ENCODE data around the gene ERH. TPM values are rescaled to one million over a fixed set of nuclear protein-coding genes. Genes with fewer than 3 reads are reported as not detected.

ERH gene
- total RNA-seq, 1 experiment from 2014 or later, result 352 TPM

DNA sequence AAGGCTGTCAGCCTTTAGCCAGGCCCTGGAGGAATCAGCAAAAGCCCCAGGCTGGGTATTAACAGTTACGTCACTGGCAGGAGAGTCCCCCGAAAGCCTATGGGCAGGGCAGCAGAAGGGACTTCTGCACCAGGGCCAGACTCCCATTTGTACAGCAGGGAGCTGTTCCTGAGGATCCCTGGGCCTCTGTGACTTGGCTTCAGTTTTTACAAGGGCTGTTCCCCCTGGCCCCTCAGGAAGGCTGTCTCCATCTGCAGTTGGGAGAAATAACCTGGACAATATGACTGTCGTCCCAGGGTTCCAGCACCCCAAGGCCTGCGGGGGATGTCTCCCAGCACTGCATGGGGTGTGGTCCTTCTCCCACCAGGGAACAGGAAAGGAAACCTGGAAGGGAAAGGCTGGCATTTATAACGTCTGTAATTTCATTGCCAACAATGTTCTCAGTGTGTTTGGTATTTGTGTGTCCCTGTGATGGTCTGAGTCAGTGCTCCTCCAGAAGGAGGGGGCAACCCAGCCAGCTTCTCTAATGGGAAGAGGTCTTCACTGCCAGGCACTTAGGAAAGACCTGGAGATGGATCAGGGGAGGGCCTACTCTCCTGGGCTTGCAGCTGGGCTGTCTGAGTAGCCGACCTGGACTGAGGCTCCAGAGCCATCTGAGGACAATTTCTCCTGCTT is 42.4 kb downstream of the ERH start:
- DNase-seq (ENCODE audit: low read depth, low spot score), result no peak
- Histone ChIP-seq H3K9me3 (ENCODE audit: control insufficient read depth in 1 of 2, insufficient read depth in 1 of 2, low read depth in 1 of 2, low read length in 2 of 2) (no peaks in the 10 kb centered on the region), H2AFZ (ENCODE audit: low read depth, low read length, poor library complexity, severe bottlenecking) (no peak overlapping the region), H3K79me2 (ENCODE audit: insufficient read depth, low read length) (no peaks in the 10 kb centered on the region), H3K4me3 (replicated peaks in 1 of 2; ENCODE audit: low read depth in 1 of 2, low read length in 2 of 2) (no peak overlapping the region), H3K9me2 (ENCODE audit: insufficient read depth) (no peaks in the 10 kb centered on the region), H3K36me3 (ENCODE audit: control insufficient read depth in 1 of 2, insufficient read depth in 2 of 2, low read length in 2 of 2) (no peaks in the 10 kb centered on the region), H4K20me1 (ENCODE audit: insufficient read depth) (no peaks in the 10 kb centered on the region), H3K4me2 (ENCODE audit: low read length) (no peak overlapping the region), H3K4me1 (ENCODE audit: control insufficient read depth in 1 of 2, insufficient read depth in 2 of 2, low read length in 2 of 2) (no peaks in the 10 kb centered on the region), H3K9ac (ENCODE audit: low read length) (no peak overlapping the region), H3K27me3 (ENCODE audit: insufficient read depth, low read length) (no peaks in the 10 kb centered on the region), H3K27ac (ENCODE audit: low read depth, low read length) (no peak overlapping the region)
- ChIA-PET RAD21 (ENCODE audit: low non-redundant PET in 1 of 2, low total read pairs in 2 of 2, uncharacterized antibody in 2 of 2, unreplicated experiment in 2 of 2) (no interaction called here), CTCF (no interaction called here), POLR2A (no interaction called here)
- intact Hi-C loops (cut with micrococcal nuclease), result no loop called here
- TF ChIP-seq SIN3A (IDR thresholded peaks at IDR 0.05; ENCODE audit: low read depth) (no peak), FOSL1 (IDR thresholded peaks at IDR 0.05; ENCODE audit: low read depth) (no peak)
- no TSS peak for BruUV-seq (replicated peaks)
- ATAC-seq, result no peak

DNA sequence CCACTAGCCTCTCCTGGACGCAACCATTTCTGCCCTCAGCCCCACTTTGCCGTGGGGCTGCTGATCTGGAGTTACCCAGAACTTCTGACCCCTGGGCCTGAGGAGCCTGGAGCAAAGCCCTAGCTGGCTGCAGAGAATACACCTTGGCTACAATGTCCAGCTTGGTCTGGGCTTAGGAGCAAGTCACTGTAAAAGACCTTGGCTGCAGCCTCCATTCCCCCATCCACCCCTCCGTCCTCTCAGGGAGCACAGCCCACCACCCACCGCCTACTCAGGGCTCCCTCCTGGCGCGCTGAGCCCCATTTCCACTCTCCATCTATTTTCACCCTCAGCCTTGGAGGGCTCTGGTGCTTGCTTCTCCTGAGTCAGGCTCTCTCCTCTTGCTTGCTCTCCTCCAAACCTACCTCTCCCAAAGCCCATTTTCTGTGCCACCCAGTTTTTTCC is 42.9 kb downstream of the ERH start:
- Histone ChIP-seq H3K4me3 (replicated peaks in 1 of 2; ENCODE audit: low read depth in 1 of 2, low read length in 2 of 2) (no peak overlapping the region), H3K4me2 (ENCODE audit: low read length) (no peak overlapping the region), H2AFZ (ENCODE audit: low read depth, low read length, poor library complexity, severe bottlenecking) (no peak overlapping the region), H3K79me2 (ENCODE audit: insufficient read depth, low read length) (no peaks in the 10 kb centered on the region), H4K20me1 (ENCODE audit: insufficient read depth) (no peaks in the 10 kb centered on the region), H3K9me2 (ENCODE audit: insufficient read depth) (no peaks in the 10 kb centered on the region), H3K9ac (ENCODE audit: low read length) (no peak overlapping the region), H3K9me3 (ENCODE audit: control insufficient read depth in 1 of 2, insufficient read depth in 1 of 2, low read depth in 1 of 2, low read length in 2 of 2) (no peaks in the 10 kb centered on the region), H3K36me3 (ENCODE audit: control insufficient read depth in 1 of 2, insufficient read depth in 2 of 2, low read length in 2 of 2) (no peaks in the 10 kb centered on the region), H3K4me1 (ENCODE audit: control insufficient read depth in 1 of 2, insufficient read depth in 2 of 2, low read length in 2 of 2) (no peaks in the 10 kb centered on the region), H3K27ac (ENCODE audit: low read depth, low read length) (no peak overlapping the region), H3K27me3 (ENCODE audit: insufficient read depth, low read length) (no peaks in the 10 kb centered on the region)
- no TSS peak for BruUV-seq (replicated peaks)
- intact Hi-C loops (cut with micrococcal nuclease), result no loop called here
- ChIA-PET POLR2A (no interaction called here), RAD21 (ENCODE audit: low non-redundant PET in 1 of 2, low total read pairs in 2 of 2, uncharacterized antibody in 2 of 2, unreplicated experiment in 2 of 2) (no interaction called here), CTCF (no interaction called here)
- DNase-seq (ENCODE audit: low read depth, low spot score) (no peak), ATAC-seq (no peak)
- TF ChIP-seq, protein P1, sequence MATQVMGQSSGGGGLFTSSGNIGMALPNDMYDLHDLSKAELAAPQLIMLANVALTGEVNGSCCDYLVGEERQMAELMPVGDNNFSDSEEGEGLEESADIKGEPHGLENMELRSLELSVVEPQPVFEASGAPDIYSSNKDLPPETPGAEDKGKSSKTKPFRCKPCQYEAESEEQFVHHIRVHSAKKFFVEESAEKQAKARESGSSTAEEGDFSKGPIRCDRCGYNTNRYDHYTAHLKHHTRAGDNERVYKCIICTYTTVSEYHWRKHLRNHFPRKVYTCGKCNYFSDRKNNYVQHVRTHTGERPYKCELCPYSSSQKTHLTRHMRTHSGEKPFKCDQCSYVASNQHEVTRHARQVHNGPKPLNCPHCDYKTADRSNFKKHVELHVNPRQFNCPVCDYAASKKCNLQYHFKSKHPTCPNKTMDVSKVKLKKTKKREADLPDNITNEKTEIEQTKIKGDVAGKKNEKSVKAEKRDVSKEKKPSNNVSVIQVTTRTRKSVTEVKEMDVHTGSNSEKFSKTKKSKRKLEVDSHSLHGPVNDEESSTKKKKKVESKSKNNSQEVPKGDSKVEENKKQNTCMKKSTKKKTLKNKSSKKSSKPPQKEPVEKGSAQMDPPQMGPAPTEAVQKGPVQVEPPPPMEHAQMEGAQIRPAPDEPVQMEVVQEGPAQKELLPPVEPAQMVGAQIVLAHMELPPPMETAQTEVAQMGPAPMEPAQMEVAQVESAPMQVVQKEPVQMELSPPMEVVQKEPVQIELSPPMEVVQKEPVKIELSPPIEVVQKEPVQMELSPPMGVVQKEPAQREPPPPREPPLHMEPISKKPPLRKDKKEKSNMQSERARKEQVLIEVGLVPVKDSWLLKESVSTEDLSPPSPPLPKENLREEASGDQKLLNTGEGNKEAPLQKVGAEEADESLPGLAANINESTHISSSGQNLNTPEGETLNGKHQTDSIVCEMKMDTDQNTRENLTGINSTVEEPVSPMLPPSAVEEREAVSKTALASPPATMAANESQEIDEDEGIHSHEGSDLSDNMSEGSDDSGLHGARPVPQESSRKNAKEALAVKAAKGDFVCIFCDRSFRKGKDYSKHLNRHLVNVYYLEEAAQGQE (IDR thresholded peaks at IDR 0.05; ENCODE audit: low read depth), result no peak
- no peak for TF ChIP-seq TCF7L2 (IDR thresholded peaks at IDR 0.05; ENCODE audit: borderline replicate concordance, extremely low read depth, insufficient read depth, insufficient read length)
- TF ChIP-seq CEBPB (IDR thresholded peaks at IDR 0.05; ENCODE audit: low read depth), result no peak
- no peak for TF ChIP-seq SIN3A (IDR thresholded peaks at IDR 0.05; ENCODE audit: low read depth)
- no peak for TF ChIP-seq ZFX (IDR thresholded peaks at IDR 0.05)
- TF ChIP-seq CBX3 (IDR thresholded peaks at IDR 0.05; ENCODE audit: low read depth), result no peak
- no peak for TF ChIP-seq RAD21 (IDR thresholded peaks at IDR 0.05; ENCODE audit: low read depth)
- no peak for TF ChIP-seq ZNF274 (IDR thresholded peaks at IDR 0.05; ENCODE audit: low read depth, low read length)
- TF ChIP-seq SRF (IDR thresholded peaks at IDR 0.05; ENCODE audit: low read depth), result no peak
- TF ChIP-seq SP1 (IDR thresholded peaks at IDR 0.05; ENCODE audit: low read depth), result no peak

Measured in HCT116 (cell line).